GDM1 (cell line): Measurements from ENCODE around the gene IRX3.

Experiments
- DNase-seq: peaks from one replicate; lab custom pipeline; 2025; lab: John Stamatoyannopoulos, UW

Gene IRX3

DNA sequence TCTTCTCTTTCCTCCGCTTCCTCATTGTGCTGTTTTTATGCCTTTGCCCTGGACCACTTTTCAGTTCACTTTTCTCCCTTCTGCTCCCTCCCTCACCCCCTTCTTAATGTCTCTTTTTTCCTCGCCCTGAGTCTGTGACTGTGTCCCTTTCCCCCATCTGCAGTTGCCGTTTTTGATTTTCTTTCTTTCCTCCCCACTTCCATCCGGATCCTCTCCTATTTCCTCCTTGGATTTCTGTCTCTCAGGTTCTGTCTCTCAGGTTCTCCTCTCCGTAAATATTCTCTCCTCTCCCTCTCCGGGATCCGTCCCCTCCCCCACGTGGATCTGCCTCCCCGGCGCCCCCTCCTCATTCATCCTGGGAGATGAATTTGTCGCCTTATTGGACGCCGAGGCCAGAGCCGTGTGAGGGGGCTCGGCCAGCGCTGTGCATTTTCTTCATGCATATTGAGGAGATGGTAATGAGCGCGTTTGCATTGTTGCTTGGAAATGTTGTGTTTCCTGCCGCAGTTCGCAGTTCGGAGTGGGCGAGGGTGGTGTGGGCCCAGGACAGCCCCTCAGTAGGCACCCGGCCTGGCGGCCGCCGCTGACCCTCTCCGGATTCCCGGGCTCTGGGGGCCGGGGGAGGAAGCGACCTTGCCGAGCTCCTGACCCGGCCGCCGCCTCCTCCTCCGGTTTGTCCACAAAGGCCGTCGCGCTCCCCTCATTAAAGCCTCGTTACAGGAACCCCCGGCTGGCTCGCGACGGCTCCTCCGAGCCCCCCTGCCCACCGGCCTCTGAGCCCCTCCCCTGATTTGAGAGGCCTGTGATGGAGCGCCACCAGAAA, 4.5 kb upstream of the IRX3 start:
- no peak for DNase-seq

DNA sequence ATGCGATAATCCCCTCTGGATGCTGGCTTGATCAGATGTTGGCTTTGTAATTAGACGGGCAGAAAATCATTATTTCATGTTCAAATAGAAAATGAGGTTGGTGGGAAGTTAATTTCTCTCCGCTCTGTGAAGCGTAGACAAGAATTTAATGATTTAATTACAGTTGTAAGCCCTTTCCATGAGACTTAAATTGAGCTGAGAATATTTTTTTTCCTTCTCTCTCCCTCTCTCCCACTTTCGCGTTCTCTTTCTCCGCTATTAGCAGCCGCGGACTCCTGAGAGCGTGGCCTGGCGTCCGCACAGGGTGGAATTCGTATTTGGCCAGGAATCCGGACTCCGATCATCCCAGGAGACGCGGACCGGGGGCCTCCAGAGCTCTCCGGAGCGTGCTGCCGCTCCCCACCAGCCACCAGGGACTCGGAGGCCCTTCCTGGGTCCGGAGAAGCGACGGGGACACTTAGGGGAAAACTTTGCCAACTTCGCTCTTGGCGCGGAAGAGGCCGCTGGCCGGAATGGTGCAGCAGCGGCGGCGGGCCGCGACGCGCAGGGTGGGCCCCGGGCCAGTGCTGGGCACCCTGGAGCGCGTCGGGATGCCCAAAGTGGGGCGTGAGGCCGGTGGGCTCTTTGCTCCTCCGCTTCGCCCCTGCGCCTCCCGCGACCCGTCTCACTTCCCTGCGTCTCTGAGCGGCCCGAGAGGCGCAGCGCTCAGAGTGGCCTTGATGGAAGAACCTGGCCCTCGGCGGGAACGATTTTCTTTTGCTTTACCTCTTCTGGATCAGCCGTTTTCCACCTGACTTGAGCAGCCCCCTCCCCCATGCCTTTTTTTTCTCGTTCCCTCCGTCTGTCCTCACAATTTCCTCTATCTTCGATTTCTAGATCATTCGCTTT, 3.6 kb upstream of the IRX3 start:
- DNase-seq = no peak

GRCh38 chr16:54289242-54289944, 2.8 kb upstream of the IRX3 start:
- DNase-seq = no peak

DNA sequence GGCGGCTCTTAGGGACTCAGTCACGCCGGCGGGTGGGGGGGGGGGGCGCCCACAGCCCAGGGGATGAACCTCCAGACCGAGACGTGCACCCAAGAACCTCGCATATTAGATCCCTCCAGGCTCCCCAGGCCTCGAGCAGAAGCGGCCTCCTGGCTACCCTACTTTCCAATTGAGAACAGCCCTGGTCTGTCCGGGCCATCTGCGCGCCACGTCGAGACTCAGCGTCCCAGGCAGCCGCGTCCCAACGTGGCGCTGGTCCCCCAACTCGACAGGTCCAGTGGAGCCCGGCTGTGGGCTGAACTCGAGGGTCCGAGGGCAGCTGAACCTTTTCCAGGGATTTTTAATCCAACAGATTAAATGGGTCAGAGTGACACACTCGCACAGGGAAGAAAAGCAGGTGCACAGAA, 2.3 kb upstream of the IRX3 start:
- DNase-seq = no peak

- no peak for DNase-seq
Observed at GRCh38 chr16:54288030-54288834, 1.6 kb upstream of the IRX3 start.

GRCh38 chr16:54287131-54288029, 793 bp upstream of the IRX3 start:
- DNase-seq = no peak

DNA sequence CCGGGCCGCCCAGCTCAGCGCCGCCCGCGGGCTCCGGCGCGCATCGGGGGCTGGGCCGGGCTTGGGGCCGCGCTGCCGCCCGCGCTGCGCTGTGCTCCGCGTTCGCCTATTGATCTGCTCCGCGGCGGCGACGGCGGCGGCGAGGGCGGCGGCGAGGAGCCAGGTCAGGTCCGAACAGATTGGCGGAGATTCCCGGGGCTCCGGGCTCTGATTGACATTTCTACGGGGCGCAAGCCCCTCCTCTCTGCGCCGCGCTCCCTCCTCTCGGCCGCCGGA, 559 bp downstream of the IRX3 start:
- no peak for DNase-seq

DNA sequence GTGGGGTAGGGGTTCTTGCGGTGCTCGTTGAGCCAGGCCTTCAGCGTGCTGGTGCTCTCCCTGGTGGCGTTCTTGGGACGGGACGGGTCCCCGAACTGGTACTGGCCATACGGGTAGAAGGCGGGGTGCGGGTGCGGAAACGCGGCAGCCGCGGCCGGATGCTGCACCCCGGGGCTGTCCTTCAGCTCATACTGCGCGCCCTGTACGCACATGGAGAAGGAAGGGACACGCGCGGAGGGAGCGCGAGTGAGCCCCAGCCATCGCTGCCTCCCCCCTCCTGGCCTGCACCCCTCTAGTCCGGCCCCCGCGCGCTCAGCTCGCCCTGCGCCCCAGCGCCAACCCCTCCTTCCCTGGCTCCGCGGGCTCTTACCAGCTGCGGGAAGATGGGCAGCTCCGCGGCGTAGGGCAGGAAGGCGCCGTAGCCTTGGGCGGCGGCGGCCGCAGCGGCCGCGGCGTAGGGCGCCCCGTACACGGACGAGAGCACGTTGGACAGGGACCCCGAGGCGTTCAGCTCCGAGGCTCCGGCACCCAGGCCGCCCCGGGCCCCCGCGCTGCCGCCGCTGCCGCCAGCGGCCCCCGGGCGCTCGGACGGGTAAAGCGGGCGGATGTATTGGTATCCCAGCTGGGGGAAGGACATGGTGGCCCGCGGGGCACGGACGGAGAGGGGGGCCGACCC, 1.0 kb downstream of the IRX3 start:
- no peak for DNase-seq

- DNase-seq = no peak
Observed at GRCh38 chr16:54284931-54285413, 1.6 kb downstream of the IRX3 start.

DNA sequence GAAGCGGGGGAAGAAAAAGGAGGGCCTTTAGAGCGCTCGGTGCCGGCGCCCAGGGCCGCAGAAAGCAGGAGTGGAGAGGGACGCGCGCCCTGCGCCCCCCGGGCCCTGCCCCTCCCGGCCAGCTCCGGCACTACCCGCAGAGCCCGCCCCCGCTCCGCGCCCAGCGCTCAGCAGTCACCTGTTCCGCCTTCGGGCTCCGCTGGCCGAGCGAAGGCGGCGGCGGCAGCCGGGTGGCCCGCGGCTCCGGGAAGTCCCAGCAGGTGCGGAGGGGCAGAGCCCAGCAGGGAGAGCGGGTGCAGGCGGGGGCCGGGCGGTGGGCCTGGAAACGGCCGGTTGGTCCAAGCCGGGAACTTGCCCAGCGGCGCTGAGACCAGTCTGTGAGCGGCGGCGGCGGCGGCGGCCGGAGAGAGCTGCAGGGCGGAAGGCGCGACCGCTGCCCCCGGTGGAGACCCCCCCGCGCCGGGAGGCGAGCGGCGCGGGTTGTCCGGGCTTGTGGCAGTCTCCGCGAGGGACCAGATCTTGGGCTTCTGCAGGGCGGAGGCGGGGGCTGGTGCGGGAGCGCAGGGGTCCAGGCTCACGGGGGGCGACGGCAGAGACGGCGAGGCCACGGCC, 2.2 kb downstream of the IRX3 start:
- no peak for DNase-seq

GRCh38 chr16:54283725-54284318, 2.8 kb downstream of the IRX3 start:
- no peak for DNase-seq

GRCh38 chr16:54282928-54283724, 3.5 kb downstream of the IRX3 start:
- no peak for DNase-seq

- DNase-seq = no peak
Observed at GRCh38 chr16:54282202-54282927, 4.2 kb downstream of the IRX3 start.

DNA sequence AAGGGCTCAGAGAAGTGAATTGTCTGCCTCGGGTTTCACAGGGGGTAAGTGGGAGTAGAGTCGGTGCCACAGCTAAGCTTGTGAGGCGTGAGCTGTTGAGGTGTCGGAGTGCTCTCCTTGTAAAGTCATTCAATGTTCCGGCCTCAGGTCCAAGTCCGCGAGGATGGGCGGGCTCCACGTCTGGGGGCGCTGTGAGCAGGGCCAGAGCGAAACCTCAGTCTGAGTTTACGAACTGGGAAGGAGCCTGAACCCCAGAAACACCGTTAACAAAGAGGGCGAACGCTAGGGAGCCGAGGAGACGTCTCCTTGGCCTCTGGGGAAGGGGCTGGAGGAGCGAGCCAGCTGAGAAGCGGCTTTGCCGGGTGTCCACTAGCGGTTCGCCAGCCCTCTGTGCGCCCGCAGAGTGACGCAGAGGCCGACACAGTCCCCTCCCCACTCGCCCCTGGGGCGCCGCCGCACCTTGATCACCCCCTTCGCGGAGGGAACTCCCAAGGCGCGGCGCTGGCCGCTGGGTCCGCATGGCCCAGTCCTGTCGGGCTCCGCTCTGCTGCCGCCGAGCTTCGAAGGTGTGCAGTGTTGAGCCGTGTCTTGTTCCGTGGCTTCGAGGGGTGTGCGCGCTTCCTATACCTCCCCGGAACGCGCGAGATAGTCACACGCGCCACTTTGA, 4.9 kb downstream of the IRX3 start:
- DNase-seq = no peak

- no peak for DNase-seq
Observed at GRCh38 chr16:54280751-54281150, 5.8 kb downstream of the IRX3 start.

- DNase-seq = no peak
Observed at GRCh38 chr16:54277845-54278703, 8.5 kb downstream of the IRX3 start.
